Tibial nerve (tissue), 4 donors: Measurements from ENCODE around the gene POLK. TPM values are rescaled to one million over a fixed set of nuclear protein-coding genes. Genes with fewer than 3 reads are reported as not detected.

ENCODE experiments used
- DNase-seq, 2 donors: peaks; one replicate each; pipeline ENCODE4 v3.0.0-alpha.2; 2019; ENCODE audit warnings: low spot score in 2 of 2
- H3K27ac ChIP-seq, 4 donors: fragments of 200-600 bp; sonication (generic) in 3 of 4; one replicate each; pipeline ENCODE4 v1.5.1; 2017 to 2019; ENCODE audit warnings: mild to moderate bottlenecking in 1 of 4
- H3K27me3 ChIP-seq, 2 donors: fragments of 200-600 bp; sonication (generic) in 1 of 2; one replicate each; pipeline versions ENCODE4 v1.5.1 to v1.6.0; 2017 to 2019
- H3K36me3 ChIP-seq, 3 donors: fragments of 200-600 bp; sonication (generic); one replicate each; pipeline ENCODE4 v1.5.1; 2018 to 2019
- H3K4me1 ChIP-seq, 4 donors: fragments of 200-600 bp; sonication (generic) in 3 of 4; one replicate each; pipeline ENCODE4 v1.5.1; 2017 to 2019
- H3K4me3 ChIP-seq, 4 donors: fragments of 200-600 bp; sonication (generic) in 3 of 4; one replicate each; pipeline ENCODE4 v1.5.1; 2017 to 2019; ENCODE audit warnings: mild to moderate bottlenecking in 1 of 4, moderate library complexity in 1 of 4
- H3K9me3 ChIP-seq, 4 donors: fragments of 200-600 bp; sonication (generic) in 3 of 4; one replicate each; pipeline ENCODE4 v1.5.1; 2017 to 2019
- EP300 ChIP-seq, 2 donors: sonication (generic); formaldehyde crosslinking; IDR thresholded peaks; one replicate each; pipeline ENCODE4 v1.6.1; 2017; ENCODE audit warnings: antibody characterized with exemption in 2 of 2, mild to moderate bottlenecking in 1 of 2
- POLR2A ChIP-seq, 2 donors: fragments of 450-650 bp; IDR thresholded peaks; one replicate each; pipeline ENCODE4 v1.6.1; 2017; ENCODE audit warnings: antibody characterized with exemption in 2 of 2, mild to moderate bottlenecking in 2 of 2, moderate library complexity in 2 of 2
- WGBS, 2 donors: methylation state at CpG; one replicate each; pipeline ENCODE4 v1.1.5; 2018; 5-methylcytosine and 5-hydroxymethylcytosine counted together
- total RNA-seq, 4 donors: library from RNA; depleted of rRNA; stranded (reverse); fragments of >200 nt; gene quantifications; one replicate each; pipeline ENCODE4 v1.1.0, GENCODE V29; 2016
- TF ChIP-seq, protein P1 (sequence below), 5 experiments: fragments of 200-600 bp in 3 of 5; fragments of 450-650 bp in 2 of 5; sonication (generic) in 3 of 5; IDR thresholded peaks; one replicate each; pipeline ENCODE4 v1.5.1; 2016 to 2019; ENCODE audit warnings: antibody characterized with exemption in 5 of 5, mild to moderate bottlenecking in 3 of 5, moderate library complexity in 2 of 5

Gene POLK
- total RNA-seq, 4 donors from 2014 or later: 48.6 to 58.8 (median 56.2) TPM

DNA sequence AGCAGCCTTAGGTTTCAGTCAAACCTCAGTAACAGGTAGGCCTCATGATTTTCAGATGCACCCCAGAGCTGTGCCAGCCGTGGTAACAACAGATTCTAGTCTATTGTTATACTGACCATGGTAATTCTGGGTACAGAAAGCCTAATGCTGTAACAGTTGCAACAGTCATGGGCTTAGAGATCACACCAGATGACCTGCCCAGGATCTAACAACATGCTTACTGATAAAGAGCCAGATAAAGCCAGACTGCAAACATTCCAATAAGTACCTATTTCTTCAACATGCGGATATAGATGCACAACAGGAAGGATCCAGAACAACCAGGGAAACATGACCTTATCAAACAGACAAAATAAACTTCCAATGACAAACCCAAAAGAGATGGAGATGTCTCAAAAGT is 43.1 kb upstream of the POLK start:
- Histone ChIP-seq H3K27me3 (no peaks in the 10 kb centered on the region), H3K4me1 (peaks cover 0 to 4% (median 0%) of the 10 kb centered on the region in 4 donors), H3K9me3 (peaks cover 0 to 38% (median 14%) of the 10 kb centered on the region in 4 donors), H3K4me3 (no peak overlapping the region), H3K27ac (no peak overlapping the region), H3K36me3 (peaks cover 0 to 10% (median 3%) of the 10 kb centered on the region in 3 donors)
- WGBS, 2 donors: 97 to 100% methylated on average over 2 of the region's 2 CpGs
- no peak for TF ChIP-seq EP300 (IDR thresholded peaks at IDR 0.05)
- TF ChIP-seq POLR2A (IDR thresholded peaks at IDR 0.05): no peak
- TF ChIP-seq, protein P1, sequence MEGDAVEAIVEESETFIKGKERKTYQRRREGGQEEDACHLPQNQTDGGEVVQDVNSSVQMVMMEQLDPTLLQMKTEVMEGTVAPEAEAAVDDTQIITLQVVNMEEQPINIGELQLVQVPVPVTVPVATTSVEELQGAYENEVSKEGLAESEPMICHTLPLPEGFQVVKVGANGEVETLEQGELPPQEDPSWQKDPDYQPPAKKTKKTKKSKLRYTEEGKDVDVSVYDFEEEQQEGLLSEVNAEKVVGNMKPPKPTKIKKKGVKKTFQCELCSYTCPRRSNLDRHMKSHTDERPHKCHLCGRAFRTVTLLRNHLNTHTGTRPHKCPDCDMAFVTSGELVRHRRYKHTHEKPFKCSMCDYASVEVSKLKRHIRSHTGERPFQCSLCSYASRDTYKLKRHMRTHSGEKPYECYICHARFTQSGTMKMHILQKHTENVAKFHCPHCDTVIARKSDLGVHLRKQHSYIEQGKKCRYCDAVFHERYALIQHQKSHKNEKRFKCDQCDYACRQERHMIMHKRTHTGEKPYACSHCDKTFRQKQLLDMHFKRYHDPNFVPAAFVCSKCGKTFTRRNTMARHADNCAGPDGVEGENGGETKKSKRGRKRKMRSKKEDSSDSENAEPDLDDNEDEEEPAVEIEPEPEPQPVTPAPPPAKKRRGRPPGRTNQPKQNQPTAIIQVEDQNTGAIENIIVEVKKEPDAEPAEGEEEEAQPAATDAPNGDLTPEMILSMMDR (IDR thresholded peaks at IDR 0.05): no peak
- no peak for DNase-seq

DNA sequence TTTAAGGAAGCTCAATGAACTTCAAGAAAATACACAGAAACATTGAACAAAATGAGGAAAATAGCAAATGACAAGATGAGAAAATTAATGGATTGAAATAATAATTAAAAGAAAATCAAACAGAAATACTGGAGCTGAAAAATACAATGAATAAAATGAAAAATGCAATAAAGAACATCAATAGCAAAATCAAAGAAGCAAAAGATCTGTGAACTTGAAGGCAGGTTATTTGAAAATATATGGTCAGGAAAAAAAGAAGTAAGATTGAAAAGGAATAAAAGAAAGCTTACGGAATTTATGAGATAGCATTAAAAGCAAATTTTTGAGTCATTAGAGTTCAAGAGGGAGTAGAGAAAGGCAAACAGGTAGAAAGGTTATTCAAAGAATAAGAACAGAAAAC is 42.7 kb upstream of the POLK start:
- WGBS, 2 donors: 96 to 97% methylated on average over 1 of the region's 1 CpG
- Histone ChIP-seq H3K4me3 (no peak overlapping the region), H3K4me1 (peaks cover 0 to 4% (median 0%) of the 10 kb centered on the region in 4 donors), H3K36me3 (peaks cover 0 to 10% (median 3%) of the 10 kb centered on the region in 3 donors), H3K27ac (no peak overlapping the region), H3K9me3 (peaks cover 0 to 38% (median 14%) of the 10 kb centered on the region in 4 donors), H3K27me3 (no peaks in the 10 kb centered on the region)
- DNase-seq: no peak
- TF ChIP-seq, protein P1 (IDR thresholded peaks at IDR 0.05): no peak
- no peak for TF ChIP-seq POLR2A (IDR thresholded peaks at IDR 0.05)
- no peak for TF ChIP-seq EP300 (IDR thresholded peaks at IDR 0.05)

DNA sequence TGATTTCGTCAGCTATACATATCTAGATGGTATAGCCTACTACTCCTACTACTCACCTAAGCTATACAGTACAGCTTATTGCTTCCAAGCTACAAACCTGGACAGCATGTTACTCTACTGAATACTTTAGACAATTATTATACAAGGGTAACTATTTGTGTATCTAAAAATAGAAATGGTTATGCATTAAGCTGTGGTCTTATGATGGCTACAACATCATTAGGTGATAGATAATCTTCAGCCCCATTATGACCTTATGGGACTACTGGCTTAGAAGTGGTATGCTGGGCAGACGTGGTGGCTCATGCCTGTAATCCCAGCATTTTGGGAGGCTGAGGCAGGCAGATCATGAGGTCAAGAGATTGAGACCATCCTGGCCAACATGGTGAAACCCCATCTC is 40.5 kb upstream of the POLK start:
- no peak for TF ChIP-seq POLR2A (IDR thresholded peaks at IDR 0.05)
- TF ChIP-seq, protein P1 (IDR thresholded peaks at IDR 0.05): no peak
- TF ChIP-seq EP300 (IDR thresholded peaks at IDR 0.05): no peak
- no peaks in the 10 kb centered on the region for H3K4me1 ChIP-seq
- DNase-seq: no peak
- H3K9me3 ChIP-seq: peaks cover 0 to 38% (median 14%) of the 10 kb centered on the region in 4 donors
- no peaks in the 10 kb centered on the region for H3K27me3 ChIP-seq
- H3K36me3 ChIP-seq: peaks cover 0 to 10% (median 3%) of the 10 kb centered on the region in 3 donors
- WGBS, 2 donors: 94 to 97% methylated on average over 2 of the region's 2 CpGs
- no peak overlapping the region for H3K27ac ChIP-seq
- H3K4me3 ChIP-seq: no peak overlapping the region

DNA sequence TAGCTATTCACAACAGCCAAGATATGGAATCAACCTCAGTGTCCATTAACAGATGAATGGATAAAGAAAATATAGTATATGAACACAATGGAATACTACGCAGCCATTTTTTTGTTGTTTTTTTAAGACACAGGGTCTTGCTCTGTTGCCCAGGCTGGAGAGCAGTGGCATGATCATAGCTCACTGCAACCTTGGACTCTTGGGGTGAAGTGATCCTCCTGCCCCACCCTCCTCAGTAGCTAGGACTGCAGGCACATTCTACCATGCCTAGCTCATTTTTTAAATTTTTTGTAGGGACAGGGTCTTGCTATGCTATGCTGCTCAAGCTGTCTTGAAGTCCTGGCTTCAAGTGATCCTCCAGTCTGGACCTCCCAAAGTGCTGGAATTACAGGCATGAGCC is 38.7 kb upstream of the POLK start:
- DNase-seq: no peak
- Histone ChIP-seq H3K4me1 (no peaks in the 10 kb centered on the region), H3K4me3 (no peak overlapping the region), H3K27ac (no peak overlapping the region), H3K27me3 (no peaks in the 10 kb centered on the region), H3K36me3 (peaks cover 0 to 9% (median 3%) of the 10 kb centered on the region in 3 donors), H3K9me3 (peaks cover 0 to 35% (median 14%) of the 10 kb centered on the region in 4 donors)
- WGBS, 2 donors: 94 to 97% methylated on average over 1 of the region's 1 CpG
- TF ChIP-seq, protein P1 (IDR thresholded peaks at IDR 0.05): no peak
- TF ChIP-seq EP300 (IDR thresholded peaks at IDR 0.05) (no peak), POLR2A (IDR thresholded peaks at IDR 0.05) (no peak)

DNA sequence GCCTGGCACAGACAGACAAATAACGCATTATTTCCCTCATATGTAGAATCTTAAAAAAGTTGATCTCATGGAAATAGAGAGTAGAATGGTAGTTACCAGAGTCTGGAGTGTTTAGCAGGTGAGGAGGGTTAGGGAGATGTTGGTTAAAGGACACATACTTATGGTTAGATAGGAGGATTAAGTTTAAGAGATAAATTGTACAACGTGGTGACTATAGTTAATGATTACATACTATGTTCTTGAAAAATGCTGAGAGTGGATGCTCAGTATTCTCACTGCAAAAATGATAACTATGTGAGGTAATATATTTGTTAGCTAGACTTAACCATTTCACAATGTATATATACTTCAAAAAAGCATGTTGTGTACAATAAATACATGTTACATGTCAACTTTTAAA is 38.2 kb upstream of the POLK start:
- no peak overlapping the region for H3K4me3 ChIP-seq
- DNase-seq: no peak
- peaks cover 0 to 4% (median 3%) of the 10 kb centered on the region in 3 donors for H3K36me3 ChIP-seq
- H3K27ac ChIP-seq: no peak overlapping the region
- WGBS, 2 donors: 82 to 87% methylated on average over 2 of the region's 2 CpGs
- H3K9me3 ChIP-seq: peaks cover 0 to 31% (median 11%) of the 10 kb centered on the region in 4 donors
- TF ChIP-seq POLR2A (IDR thresholded peaks at IDR 0.05): no peak
- TF ChIP-seq, protein P1 (IDR thresholded peaks at IDR 0.05): no peak
- no peak for TF ChIP-seq EP300 (IDR thresholded peaks at IDR 0.05)
- H3K27me3 ChIP-seq: no peaks in the 10 kb centered on the region
- H3K4me1 ChIP-seq: no peaks in the 10 kb centered on the region
